Suprapubic skin (tissue), 4 donors: ENCODE measurements around the gene POLD3.

Experiments used
- EP300 ChIP-seq: sonication (generic); formaldehyde crosslinking; IDR thresholded peaks from one replicate; pipeline ENCODE4 v1.6.1; 2017; ENCODE audit warnings: antibody characterized with exemption
- POLR2AphosphoS5 ChIP-seq, 3 donors: sonication (generic); formaldehyde crosslinking; IDR thresholded peaks; one replicate each; pipeline ENCODE4 v1.6.1; 2017; ENCODE audit warnings: antibody characterized with exemption in 3 of 3
- TF ChIP-seq, protein P1 (sequence below), 2 donors: fragments of 200-600 bp in 1 of 2; fragments of 450-650 bp in 1 of 2; sonication (generic) in 1 of 2; IDR thresholded peaks; one replicate each; pipeline ENCODE4 v1.5.1; 2016 to 2019; ENCODE audit warnings: antibody characterized with exemption in 2 of 2, mild to moderate bottlenecking in 1 of 2, moderate library complexity in 1 of 2

DNA sequence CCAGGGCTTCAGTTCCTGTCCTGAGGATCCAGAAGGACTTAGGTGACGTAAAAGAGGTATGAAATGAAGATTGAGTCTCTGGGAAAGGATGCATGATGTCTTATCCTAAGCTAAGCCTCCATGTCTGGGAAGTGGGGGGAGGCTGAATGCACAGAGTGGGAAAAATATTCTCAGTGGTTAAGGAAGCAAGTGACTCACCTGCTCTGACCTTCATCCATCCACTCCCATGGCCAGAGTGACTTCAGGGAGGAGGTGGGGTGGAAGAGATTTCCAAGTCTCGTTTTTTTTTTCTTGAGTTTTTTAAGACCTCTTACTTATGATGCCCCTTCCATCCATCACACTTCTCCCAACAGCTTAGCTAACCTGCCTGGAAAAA, 32.5 kb upstream of the POLD3 start:
- TF ChIP-seq, protein P1, sequence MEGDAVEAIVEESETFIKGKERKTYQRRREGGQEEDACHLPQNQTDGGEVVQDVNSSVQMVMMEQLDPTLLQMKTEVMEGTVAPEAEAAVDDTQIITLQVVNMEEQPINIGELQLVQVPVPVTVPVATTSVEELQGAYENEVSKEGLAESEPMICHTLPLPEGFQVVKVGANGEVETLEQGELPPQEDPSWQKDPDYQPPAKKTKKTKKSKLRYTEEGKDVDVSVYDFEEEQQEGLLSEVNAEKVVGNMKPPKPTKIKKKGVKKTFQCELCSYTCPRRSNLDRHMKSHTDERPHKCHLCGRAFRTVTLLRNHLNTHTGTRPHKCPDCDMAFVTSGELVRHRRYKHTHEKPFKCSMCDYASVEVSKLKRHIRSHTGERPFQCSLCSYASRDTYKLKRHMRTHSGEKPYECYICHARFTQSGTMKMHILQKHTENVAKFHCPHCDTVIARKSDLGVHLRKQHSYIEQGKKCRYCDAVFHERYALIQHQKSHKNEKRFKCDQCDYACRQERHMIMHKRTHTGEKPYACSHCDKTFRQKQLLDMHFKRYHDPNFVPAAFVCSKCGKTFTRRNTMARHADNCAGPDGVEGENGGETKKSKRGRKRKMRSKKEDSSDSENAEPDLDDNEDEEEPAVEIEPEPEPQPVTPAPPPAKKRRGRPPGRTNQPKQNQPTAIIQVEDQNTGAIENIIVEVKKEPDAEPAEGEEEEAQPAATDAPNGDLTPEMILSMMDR (IDR thresholded peaks at IDR 0.05), result no peak
- no peak for TF ChIP-seq EP300
- TF ChIP-seq POLR2AphosphoS5 (IDR thresholded peaks at IDR 0.05), result no peak
